Muscle layer of duodenum (tissue), 2 donors: ENCODE results near the gene TMCO1.
"Not testable (repeated sequence)": the region's sequence is repeated elsewhere in the genome, so short reads cannot be mapped to it uniquely, and the experiment has no call there.

Experiments used
- H3K27ac ChIP-seq: one replicate; pipeline ENCODE4 v1.7.0; 2013; ENCODE audit warnings: mild to moderate bottlenecking, low read length
- H3K27me3 ChIP-seq: one replicate; pipeline ENCODE4 v1.7.0; 2013; ENCODE audit warnings: low read depth, mild to moderate bottlenecking, control low read depth, low read length
- H3K36me3 ChIP-seq, 2 donors: one replicate each; pipeline ENCODE4 v1.7.0; 2013; ENCODE audit warnings: low read length in 2 of 2, control low read depth in 1 of 2, mild to moderate bottlenecking in 1 of 2; ENCODE audit not compliant: insufficient read depth in 2 of 2, control insufficient read depth in 1 of 2
- H3K4me1 ChIP-seq, 2 donors: one replicate each; pipeline ENCODE4 v1.7.0; 2013; ENCODE audit warnings: low read length in 2 of 2, mild to moderate bottlenecking in 2 of 2, control low read depth in 1 of 2, moderate library complexity in 1 of 2; ENCODE audit not compliant: insufficient read depth in 2 of 2, control insufficient read depth in 1 of 2
- H3K4me3 ChIP-seq, 2 donors: one replicate each; pipeline ENCODE4 v1.7.0; 2013; ENCODE audit warnings: low read length in 2 of 2, low read depth in 1 of 2, mild to moderate bottlenecking in 1 of 2
- H3K9me3 ChIP-seq, 2 donors: one replicate each; pipeline ENCODE4 v1.7.0; 2013; ENCODE audit warnings: low read length in 2 of 2, control low read depth in 1 of 2, mild to moderate bottlenecking in 1 of 2; ENCODE audit not compliant: control insufficient read depth in 1 of 2
- donor health status: healthy.

Gene TMCO1

GRCh38 chr1:165744913-165745312 lies 23.8 kb downstream of the TMCO1 start:
- peaks cover 32 to 53% of the 10 kb centered on the region in 2 donors for H3K36me3 ChIP-seq
- H3K9me3 ChIP-seq, H3K4me3 ChIP-seq, H3K4me1 ChIP-seq, H3K27ac ChIP-seq, H3K27me3 ChIP-seq: not testable (repeated sequence)

GRCh38 chr1:165742194-165742593 lies 26.5 kb downstream of the TMCO1 start:
- Histone ChIP-seq H3K36me3 (peaks cover 29 to 52% of the 10 kb centered on the region in 2 donors), H3K9me3 (no peaks in the 10 kb centered on the region), H3K27me3 (no peaks in the 10 kb centered on the region), H3K4me3 (no peak overlapping the region), H3K4me1 (peaks cover 0 to 5% of the 10 kb centered on the region in 2 donors), H3K27ac (no peak overlapping the region)

DNA sequence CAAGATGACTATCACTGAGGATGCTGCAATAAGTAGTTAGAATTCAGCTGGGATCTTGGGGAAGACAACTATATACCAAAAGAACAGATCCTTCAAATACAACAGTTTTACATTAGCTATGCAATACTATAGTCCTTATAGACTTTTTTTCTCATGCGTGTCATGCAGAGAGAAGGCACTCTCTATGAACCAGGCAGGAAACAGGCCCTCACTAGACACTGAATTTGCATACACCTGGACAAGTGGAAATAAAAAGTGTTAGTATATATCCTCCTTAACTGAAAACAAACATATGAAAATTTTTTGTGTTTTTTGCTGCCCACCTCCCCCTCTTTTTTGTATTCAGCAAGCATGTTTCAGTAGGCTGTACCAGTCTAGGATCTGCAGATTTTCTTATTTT lies 29.9 kb downstream of the TMCO1 start:
- H3K27me3 ChIP-seq: no peaks in the 10 kb centered on the region
- no peaks in the 10 kb centered on the region for H3K9me3 ChIP-seq
- no peak overlapping the region for H3K27ac ChIP-seq
- no peak overlapping the region for H3K4me3 ChIP-seq
- H3K4me1 ChIP-seq: peaks cover 0 to 5% of the 10 kb centered on the region in 2 donors
- peaks cover 33 to 54% of the 10 kb centered on the region in 2 donors for H3K36me3 ChIP-seq

DNA sequence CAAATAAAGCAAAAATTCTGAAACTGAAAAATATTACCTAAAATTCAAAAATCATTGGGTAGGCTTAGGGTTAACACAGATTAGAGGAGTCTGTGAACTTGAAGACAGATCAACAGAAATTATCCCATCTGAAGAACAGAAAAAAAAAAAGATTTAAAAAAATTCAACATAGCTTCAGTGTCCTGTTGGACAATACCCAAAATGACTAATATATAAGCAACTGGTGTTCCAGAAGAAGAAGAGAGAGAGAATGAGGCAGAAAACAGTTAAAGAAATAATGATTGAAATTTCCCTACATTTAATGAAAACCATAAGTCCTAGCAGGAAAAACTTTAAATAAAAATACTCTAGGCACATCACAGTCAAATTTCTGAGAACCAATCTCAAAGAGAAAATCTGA lies 31.5 kb downstream of the TMCO1 start:
- H3K27ac ChIP-seq: no peak overlapping the region
- H3K9me3 ChIP-seq: no peaks in the 10 kb centered on the region
- peaks cover 0 to 5% of the 10 kb centered on the region in 2 donors for H3K4me1 ChIP-seq
- H3K36me3 ChIP-seq: peaks cover 21 to 46% of the 10 kb centered on the region in 2 donors
- no peaks in the 10 kb centered on the region for H3K27me3 ChIP-seq
- no peak overlapping the region for H3K4me3 ChIP-seq

- H3K9me3 ChIP-seq: no peaks in the 10 kb centered on the region
- H3K27ac ChIP-seq: no peak overlapping the region
- peaks cover 3 to 24% of the 10 kb centered on the region in 2 donors for H3K36me3 ChIP-seq
- no peak overlapping the region for H3K4me3 ChIP-seq
- H3K27me3 ChIP-seq: no peaks in the 10 kb centered on the region
- peaks cover 0 to 5% of the 10 kb centered on the region in 2 donors for H3K4me1 ChIP-seq
Measured at GRCh38 chr1:165734906-165735305, 33.8 kb downstream of the TMCO1 start.

GRCh38 chr1:165726841-165727240 lies 41.8 kb downstream of the TMCO1 start:
- H3K9me3 ChIP-seq: no peaks in the 10 kb centered on the region
- H3K27me3 ChIP-seq: no peaks in the 10 kb centered on the region
- H3K27ac ChIP-seq: no peak overlapping the region
- H3K4me1 ChIP-seq: no peaks in the 10 kb centered on the region
- peaks cover 23 to 26% of the 10 kb centered on the region in 2 donors for H3K36me3 ChIP-seq
- no peak overlapping the region for H3K4me3 ChIP-seq

DNA sequence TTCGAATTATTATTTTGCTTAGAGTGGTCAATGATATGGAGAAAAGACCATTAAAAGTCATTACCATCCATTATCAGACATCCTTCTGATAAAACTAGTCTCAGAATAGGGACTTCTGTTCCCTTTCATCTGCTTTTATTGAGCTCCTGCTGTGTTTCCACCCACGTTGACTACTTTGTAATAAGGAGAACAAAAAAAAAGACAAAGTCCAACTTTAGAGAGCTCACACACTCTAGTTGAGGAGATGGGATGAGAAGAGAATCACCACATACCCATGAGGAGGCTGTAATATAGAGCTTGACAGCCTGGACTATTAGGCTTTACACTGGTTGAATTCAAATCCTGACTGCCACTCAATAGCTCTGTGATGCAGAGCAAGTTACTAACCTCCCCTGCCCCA lies 42.5 kb downstream of the TMCO1 start:
- Histone ChIP-seq H3K9me3 (no peaks in the 10 kb centered on the region), H3K36me3 (peaks cover 23 to 26% of the 10 kb centered on the region in 2 donors), H3K4me3 (no peak overlapping the region), H3K4me1 (no peaks in the 10 kb centered on the region), H3K27me3 (no peaks in the 10 kb centered on the region), H3K27ac (no peak overlapping the region)

GRCh38 chr1:165717918-165718515 lies 50.7 kb downstream of the TMCO1 start:
- Histone ChIP-seq H3K4me3 (no peak overlapping the region), H3K27ac (no peak overlapping the region), H3K4me1 (no peaks in the 10 kb centered on the region), H3K27me3 (no peaks in the 10 kb centered on the region), H3K36me3 (no peaks in the 10 kb centered on the region), H3K9me3 (no peaks in the 10 kb centered on the region)

DNA sequence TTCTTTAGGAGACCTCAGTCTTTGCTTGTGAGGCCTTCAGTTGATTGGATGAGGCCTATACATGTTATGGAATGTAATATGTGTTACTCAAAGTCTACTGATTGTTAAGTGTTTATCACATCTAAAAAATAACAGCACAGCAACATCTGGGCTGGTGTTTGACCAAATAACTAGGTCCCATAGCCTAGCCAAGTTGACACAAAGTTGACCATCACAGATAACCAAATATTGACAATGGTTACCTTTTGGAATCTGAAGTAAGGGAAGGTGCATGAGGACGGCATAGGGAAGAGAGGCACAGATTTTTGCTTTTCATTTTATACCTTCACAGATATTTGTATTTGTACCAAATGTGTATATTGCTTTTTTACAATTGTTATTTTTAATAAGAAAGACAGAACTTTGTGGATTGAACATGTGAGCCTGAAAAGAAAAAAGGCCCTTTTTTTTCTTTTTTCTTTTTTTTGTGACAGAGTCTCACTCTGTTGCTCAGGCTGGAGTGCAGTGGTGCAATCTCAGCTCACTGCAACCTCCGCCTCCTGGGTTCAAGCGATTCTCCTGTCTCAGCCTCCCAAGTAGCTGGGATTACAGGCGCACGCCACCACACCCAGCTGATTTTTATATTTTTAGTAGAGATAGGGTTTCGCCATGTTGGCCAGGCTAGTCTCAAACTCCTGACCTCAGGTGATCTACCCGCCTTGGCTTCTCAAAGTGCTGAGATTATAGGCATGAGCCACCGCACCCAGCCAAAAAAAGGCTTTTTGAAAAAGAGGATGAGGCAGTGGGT lies 52.2 kb downstream of the TMCO1 start:
- not testable (repeated sequence) for H3K4me1 ChIP-seq, H3K4me3 ChIP-seq, H3K27me3 ChIP-seq, H3K9me3 ChIP-seq, H3K36me3 ChIP-seq, H3K27ac ChIP-seq

DNA sequence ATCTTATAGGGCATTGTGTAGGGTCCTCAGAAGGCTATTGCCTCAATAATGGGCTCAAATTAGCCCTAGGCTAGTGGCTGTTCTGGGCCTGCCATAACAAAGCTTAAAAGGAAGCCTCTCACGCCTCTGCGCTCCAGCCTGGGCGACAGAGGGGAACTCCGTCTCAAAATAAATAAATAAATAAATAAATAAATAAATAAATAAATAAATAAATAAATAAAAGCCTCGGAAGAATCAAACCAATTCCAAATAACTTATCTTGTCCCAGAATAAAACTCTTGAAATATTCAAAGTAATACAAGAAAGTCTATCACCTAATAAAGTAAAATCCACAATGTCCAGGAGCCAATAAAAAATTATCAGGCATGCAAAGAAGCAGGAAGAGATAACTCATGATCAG lies 55.9 kb downstream of the TMCO1 start:
- Histone ChIP-seq H3K27me3 (no peaks in the 10 kb centered on the region), H3K4me3 (no peak overlapping the region), H3K36me3 (no peaks in the 10 kb centered on the region), H3K4me1 (no peaks in the 10 kb centered on the region), H3K9me3 (no peaks in the 10 kb centered on the region), H3K27ac (no peak overlapping the region)

GRCh38 chr1:165707984-165708706 lies 60.5 kb downstream of the TMCO1 start:
- Histone ChIP-seq H3K27me3 (no peaks in the 10 kb centered on the region), H3K4me3 (no peak overlapping the region), H3K4me1 (no peaks in the 10 kb centered on the region), H3K27ac (no peak overlapping the region), H3K36me3 (no peaks in the 10 kb centered on the region), H3K9me3 (no peaks in the 10 kb centered on the region)
